K562 (cell line): ENCODE data around the gene PEAR1. TPM values are rescaled to one million over a fixed set of nuclear protein-coding genes. Genes with fewer than 3 reads are reported as not detected.

ENCODE experiments used
- ATF6 ChIP-seq: sonication (generic); formaldehyde crosslinking; IDR thresholded peaks from 2 replicates; pipeline ENCODE4 v1.4.0; 2020; ENCODE audit warnings: mild to moderate bottlenecking, missing genetic modification reagents
- ATF7 ChIP-seq: fragments of 450-650 bp; IDR thresholded peaks from 2 replicates; pipeline ENCODE4 v1.7.1; 2014; ENCODE audit warnings: mild to moderate bottlenecking, moderate library complexity
- CBFA2T3 ChIP-seq: fragments of 450-650 bp; IDR thresholded peaks from 2 replicates; pipeline ENCODE4 v1.6.1; 2017
- CBX1 ChIP-seq: sonication (generic); IDR thresholded peaks from 2 replicates; pipeline ENCODE4 v1.6.1; 2016; ENCODE audit warnings: antibody characterized with exemption, low read depth, mild to moderate bottlenecking
- DEAF1 ChIP-seq: fragments of 450-650 bp; formaldehyde crosslinking; IDR thresholded peaks from 2 replicates; pipeline ENCODE4 v1.4.0; 2020; ENCODE audit warnings: mild to moderate bottlenecking, moderate library complexity
- ESRRA ChIP-seq: fragments of 450-650 bp; IDR thresholded peaks from 2 replicates; pipeline ENCODE4 v1.6.1; 2014; ENCODE audit warnings: low read depth, mild to moderate bottlenecking, moderate library complexity, borderline replicate concordance
- FOSL1 ChIP-seq: fragments of 200-800 bp; sonication (Bioruptor generic); conservative IDR thresholded peaks from 2 replicates; pipeline ENCODE4 v1.6.1; 2016; ENCODE audit warnings: missing genetic modification characterization, missing compliant biosample characterization
- GTF2E2 ChIP-seq: fragments of 200-800 bp; sonication (Bioruptor generic); IDR thresholded peaks from 2 replicates; pipeline ENCODE4 v1.6.1; 2016; ENCODE audit warnings: missing genetic modification characterization, missing compliant biosample characterization
- MBD1 ChIP-seq: fragments of 250-450 bp; sonication (Bioruptor Pico); IDR thresholded peaks from 2 replicates; pipeline ENCODE4 v1.8.0; 2022; ENCODE audit warnings: inconsistent platforms
- MNT ChIP-seq, 2 experiments: fragments of 450-650 bp; conservative IDR thresholded peaks; 2 replicates each; pipeline ENCODE4 v1.6.1; 2017; ENCODE audit warnings: mild to moderate bottlenecking in 2 of 2, moderate library complexity in 2 of 2
- RBFOX2 ChIP-seq: fragments of 200-400 bp; formaldehyde crosslinking; IDR thresholded peaks from 2 replicates; pipeline ENCODE4 v1.6.1; 2017; ENCODE audit warnings: low read depth, mild to moderate bottlenecking, low read length, moderate library complexity
- RUNX1 ChIP-seq: sonication (generic); IDR thresholded peaks from 2 replicates; pipeline ENCODE4 v1.6.1; 2016; ENCODE audit warnings: antibody characterized with exemption, low read depth
- SMC3 ChIP-seq: conservative IDR thresholded peaks from 2 replicates; pipeline ENCODE4 v1.6.1; 2011; ENCODE audit warnings: low read depth, low read length, improper control_type of control experiment; ENCODE audit not compliant: insufficient read depth
- SRSF9 ChIP-seq: fragments of 200-400 bp; formaldehyde crosslinking; IDR thresholded peaks from 2 replicates; pipeline ENCODE4 v1.6.1; 2017; ENCODE audit warnings: low read depth, low read length, borderline replicate concordance
- VEZF1 ChIP-seq: fragments of 200-800 bp; sonication (Bioruptor generic); IDR thresholded peaks from 2 replicates; pipeline ENCODE4 v1.6.1; 2017; ENCODE audit warnings: missing genetic modification characterization, missing compliant biosample characterization
- ZFX ChIP-seq: sonication (generic); formaldehyde crosslinking; IDR thresholded peaks from 2 replicates; pipeline ENCODE4 v1.8.0; 2022; ENCODE audit warnings: mild to moderate bottlenecking, missing genetic modification reagents, moderate library complexity
- ZNF316 ChIP-seq: fragments of 450-650 bp; IDR thresholded peaks from 2 replicates; pipeline ENCODE4 v1.6.1; 2016
- ZNF41 ChIP-seq: fragments of 250-450 bp; sonication (Bioruptor Pico); conservative IDR thresholded peaks from 2 replicates; pipeline ENCODE4 v1.4.0; 2020; ENCODE audit warnings: mild to moderate bottlenecking
- ZNF699 ChIP-seq: fragments of 250-450 bp; sonication (Bioruptor Pico); IDR thresholded peaks from 2 replicates; pipeline ENCODE4 v1.8.0; 2021; ENCODE audit warnings: mild to moderate bottlenecking, moderate library complexity; ENCODE audit not compliant: insufficient replicate concordance
- polyA plus RNA-seq, 8 experiments: library from polyadenylated mRNA; depleted of rRNA in 4 of 8; stranded (reverse) in 5 of 8; unstranded in 3 of 8; fragments of >200 nt; fragmentation: Nextera tagmentation in 2 of 8; fragmentation: Illumina TruSeq in 1 of 8; extraction: Ambion mirVana in 2 of 8; extraction: Trizol in 1 of 8; gene quantifications; 2 replicates each; pipeline versions ENCODE4 v1.2.1 to v1.2.3, GENCODE V29; 2011 to 2014; ENCODE audit warnings: inconsistent platforms in 1 of 8, missing spikeins in 1 of 8
- total RNA-seq, 7 experiments: library from RNA; depleted of rRNA in 6 of 7; stranded (reverse); fragments of >200 nt in 6 of 7; fragmentation: Illumina TruSeq in 2 of 7; extraction: Trizol in 2 of 7; gene quantifications; 2 replicates each; pipeline versions ENCODE4 v1.2.1 to v1.2.3, GENCODE V29; 2011 to 2021; ENCODE audit warnings: low replicate concordance in 1 of 7

Gene PEAR1
- total and polyA plus RNA-seq, 9 of the 15 experiments (the other 6 are each of a cell fraction or from before 2014, with no cell fraction given) = 0.87 to 13.9 (median 6.1) TPM

GRCh38 chr1:156920233-156921052, 26.9 kb downstream of the PEAR1 start, which contains the start of gene LRRC71 (continued):
- TF ChIP-seq MNT (conservative IDR thresholded peaks at IDR 0.05) (peak; percentile 78 to 89), RUNX1 (no peak; the same call in 1 of the 2 replicates), ZFX (CRISPR knock-in tag) (peak; percentile 46), DEAF1 (CRISPR knock-in tag) (peak; percentile 95), ATF7 (peak; percentile 66; the same call in 1 of the 2 replicates), ZNF699 (CRISPR knock-in tag) (no peak), VEZF1 (peak; percentile 90), FOSL1 (tag) (no peak; the same call in 1 of the 2 replicates), RBFOX2 (peak; percentile 61), ATF6 (CRISPR knock-in tag) (0 out of 2 replicates have a peak, but pooled peaks have one; percentile 33), ZNF316 (no peak), ZNF41 (CRISPR knock-in tag) (no peak), CBFA2T3 (peak; percentile 13; the same call in 1 of the 2 replicates), SMC3 (peak; percentile 92), MBD1 (CRISPR knock-in tag) (no peak; the same call in 1 of the 2 replicates), CBX1 (0 out of 2 replicates have a peak, but pooled peaks have one; percentile 24), SRSF9 (no peak), ESRRA (peak; percentile 90; the same call in 1 of the 2 replicates), GTF2E2 (tag) (0 out of 2 replicates have a peak, but pooled peaks have one; percentile 22)
